CD4-positive, alpha-beta T cell treated with Interleukin-4 for 1 hour (primary cell): ENCODE results near the gene DDAH2.
"Not testable (repeated sequence)": the region's sequence is repeated elsewhere in the genome, so short reads cannot be mapped to it uniquely, and the experiment has no call there.

ENCODE experiments used
- DNase-seq, 2 donors: peaks; one replicate each; pipeline ENCODE4 v3.0.0-alpha.2; 2020 to 2022

DDAH2 gene

DNA sequence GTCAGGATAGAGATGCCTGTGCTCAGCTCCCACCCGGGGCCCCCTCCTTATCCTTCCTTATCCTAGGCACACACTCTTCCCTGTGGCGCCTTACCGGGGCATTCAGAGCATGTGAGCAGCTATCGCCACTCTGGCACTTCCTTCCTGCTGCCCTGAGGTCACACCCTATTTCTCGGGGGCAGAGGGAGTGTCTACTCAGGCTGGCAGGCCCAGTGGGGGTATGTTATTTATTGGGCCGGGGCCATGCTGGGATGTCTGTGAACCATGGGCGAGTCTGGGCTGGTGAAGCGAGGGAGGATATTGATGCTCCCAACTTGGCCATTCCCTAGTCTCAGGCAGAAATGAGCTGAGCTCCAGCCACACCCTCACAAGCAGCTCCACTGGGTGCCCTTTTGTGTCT is 17.9 kb downstream of the DDAH2 start:
- peak in 1 of 2 donors; percentile 24 for DNase-seq

- no peak for DNase-seq
These were observed 18.4 kb downstream of the DDAH2 start for GRCh38 chr6:31710523-31711219.

GRCh38 chr6:31709157-31709556 is 19.9 kb downstream of the DDAH2 start:
- not testable (repeated sequence) for DNase-seq

DNA sequence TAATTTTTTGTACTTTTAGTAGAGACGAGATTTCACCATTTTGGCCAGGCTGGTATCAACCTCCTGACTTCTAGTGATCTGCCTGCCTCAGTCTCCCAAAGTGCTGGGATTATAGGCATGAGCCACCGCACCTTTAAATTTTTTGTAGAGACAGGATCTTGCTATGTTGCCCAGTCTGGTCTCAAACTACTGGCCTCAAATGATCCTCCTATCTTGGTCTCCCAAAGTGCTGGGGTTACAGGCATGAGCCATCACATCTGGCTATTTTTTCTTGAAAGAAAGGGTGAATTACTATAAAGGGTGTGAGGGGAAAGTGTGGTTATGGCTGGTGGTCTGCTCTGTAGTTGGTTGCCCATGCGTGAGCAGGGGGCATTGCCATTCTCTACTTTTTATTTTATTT is 20.9 kb downstream of the DDAH2 start:
- no peak for DNase-seq

- DNase-seq, result no peak
These were observed 21.4 kb downstream of the DDAH2 start for GRCh38 chr6:31707701-31708100.

DNA sequence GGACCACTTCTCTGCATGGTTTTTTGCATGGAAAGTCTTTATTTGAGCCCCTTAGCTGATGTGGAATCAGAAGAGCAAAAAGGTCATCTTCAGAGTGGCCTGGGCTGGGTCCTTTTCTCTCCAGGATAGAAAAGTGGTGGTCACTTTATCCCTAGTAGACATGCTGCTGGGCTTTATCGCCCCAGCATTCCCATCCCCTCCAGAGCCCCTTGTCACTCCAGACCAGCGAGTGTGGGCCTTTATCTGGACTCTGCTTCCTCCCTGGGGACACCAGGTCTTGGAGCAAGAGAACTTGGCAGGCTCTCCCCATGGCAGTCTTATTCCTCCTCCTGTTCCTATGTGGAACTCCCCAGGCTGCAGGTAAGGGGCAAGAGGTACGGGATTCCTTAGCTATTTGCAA is 22.5 kb downstream of the DDAH2 start, which contains the start of gene LY6G6F:
Gene LY6G6F, plus strand, starts transcription at position 268 of the 400 bp plus-strand sequence. Its CDS starts 41 bp downstream, at position 309.
- DNase-seq, result no peak

- DNase-seq, result no peak
These were observed 23.2 kb downstream of the DDAH2 start for GRCh38 chr6:31705931-31706330.

DNA sequence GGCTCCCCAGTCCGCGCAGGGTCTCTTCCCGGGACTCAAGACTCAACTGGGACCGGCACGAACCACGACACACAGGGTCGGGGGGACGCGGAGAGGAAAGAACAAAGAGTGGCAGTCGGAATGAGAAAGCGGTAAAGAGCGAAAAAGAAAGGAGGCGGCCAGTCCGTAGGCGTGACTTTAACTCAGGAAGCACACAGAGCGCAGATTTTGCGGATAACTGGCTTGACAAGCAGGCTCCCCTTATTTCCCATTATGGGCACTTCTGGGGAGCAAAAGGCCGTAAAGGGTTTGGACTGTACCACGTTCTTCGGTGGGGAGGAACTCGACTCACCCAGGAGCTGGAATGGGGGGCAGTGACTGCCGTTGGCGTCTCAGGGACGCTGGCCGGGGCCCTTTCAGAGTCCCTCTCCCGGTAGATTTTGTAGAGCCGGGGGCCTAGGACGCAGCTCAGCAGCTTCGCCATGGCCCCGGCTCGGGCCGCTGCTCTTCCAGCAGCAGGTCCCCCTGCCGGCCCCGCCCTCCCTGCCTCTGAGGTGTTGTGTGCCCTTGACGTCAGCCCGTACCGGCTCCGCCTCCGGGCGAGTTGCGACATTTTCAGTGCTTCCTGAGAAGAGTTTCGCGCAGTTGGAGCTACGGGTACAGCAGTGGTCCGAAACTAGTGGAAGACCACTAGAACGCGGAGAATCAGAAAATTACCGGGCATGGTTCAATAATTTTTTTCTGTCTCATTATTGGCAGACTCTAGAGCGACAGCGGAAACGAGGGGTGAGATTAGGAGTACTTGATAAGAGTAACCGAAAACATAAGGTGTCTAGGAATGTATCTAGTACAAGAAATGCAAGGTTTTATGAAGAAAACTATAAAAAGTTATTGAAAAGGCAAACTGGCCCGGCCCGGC is 26.0 kb downstream of the DDAH2 start, which contains the start of gene ABHD16A:
Gene ABHD16A, minus strand, starts transcription at position 506 of the 898 bp plus-strand sequence. Its CDS starts 43 bp downstream, at position 463.
- DNase-seq, result peak; percentile 98 to 99

DNA sequence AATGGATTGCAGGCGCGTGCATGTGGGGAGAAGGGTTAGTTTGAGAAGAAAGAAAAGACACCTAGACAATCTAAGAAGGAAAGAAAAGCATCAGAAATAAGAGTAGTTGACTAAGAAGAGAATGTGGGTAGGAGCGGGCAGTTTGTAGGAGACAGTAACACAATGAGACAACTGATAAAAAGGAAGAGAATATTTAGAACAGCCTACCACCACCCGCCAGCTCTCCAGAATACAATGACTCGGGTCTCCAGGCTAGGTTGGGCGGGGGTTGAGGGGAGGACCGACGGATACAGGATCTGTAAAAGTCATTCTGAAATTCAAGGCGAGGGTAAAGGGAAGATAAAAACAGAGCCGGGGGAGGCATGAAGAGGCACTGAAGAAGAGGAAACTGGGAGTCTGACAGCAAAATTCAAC is 26.7 kb downstream of the DDAH2 start:
- no peak for DNase-seq

DNA sequence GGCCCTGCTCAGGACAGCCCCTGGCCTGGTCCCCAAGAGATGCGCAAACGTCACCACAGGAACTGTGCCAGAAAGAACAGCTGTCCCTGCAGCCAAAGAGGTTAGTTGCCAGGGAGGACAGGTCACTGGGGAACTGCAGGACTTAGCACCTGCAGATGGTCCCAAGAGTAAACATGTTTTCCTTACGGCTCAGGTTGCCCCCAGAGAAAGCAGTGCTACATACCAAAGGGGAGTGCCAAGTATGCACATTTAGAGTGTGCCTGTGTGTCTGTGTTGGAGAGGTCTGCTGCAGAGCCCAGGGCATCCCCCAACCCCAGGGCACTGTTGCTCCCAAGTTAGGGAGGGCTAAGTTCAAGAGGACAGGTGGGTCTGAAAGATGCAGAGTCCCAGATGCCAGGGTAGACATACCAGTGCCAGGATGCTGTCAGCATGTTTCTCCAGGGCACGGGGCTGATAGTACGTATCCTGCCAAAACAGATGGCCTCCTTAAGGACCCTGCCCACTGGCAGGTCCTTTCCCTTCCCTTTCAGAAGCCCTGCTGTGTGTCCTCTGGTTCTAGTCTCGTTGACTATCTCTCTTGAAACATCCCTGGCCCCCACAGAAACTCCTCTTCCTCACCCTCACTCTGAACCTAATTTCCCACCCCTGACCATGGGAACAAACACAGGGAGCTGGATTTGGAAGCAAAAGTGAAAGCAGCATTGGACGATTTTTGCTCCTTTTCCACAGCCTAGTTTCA is 27.3 kb downstream of the DDAH2 start:
- DNase-seq, result peak in 1 of 2 donors; percentile 14

- DNase-seq, result no peak
These were observed 28.2 kb downstream of the DDAH2 start for GRCh38 chr6:31700740-31701401.

- no peak for DNase-seq
These were observed 31.5 kb downstream of the DDAH2 start for GRCh38 chr6:31697555-31697954.

GRCh38 chr6:31693535-31693934 is 35.6 kb downstream of the DDAH2 start:
- no peak for DNase-seq

- no peak for DNase-seq
These were observed 36.2 kb downstream of the DDAH2 start for GRCh38 chr6:31692886-31693285.

- DNase-seq, result no peak
These were observed 36.7 kb downstream of the DDAH2 start for GRCh38 chr6:31692353-31692752.

DNA sequence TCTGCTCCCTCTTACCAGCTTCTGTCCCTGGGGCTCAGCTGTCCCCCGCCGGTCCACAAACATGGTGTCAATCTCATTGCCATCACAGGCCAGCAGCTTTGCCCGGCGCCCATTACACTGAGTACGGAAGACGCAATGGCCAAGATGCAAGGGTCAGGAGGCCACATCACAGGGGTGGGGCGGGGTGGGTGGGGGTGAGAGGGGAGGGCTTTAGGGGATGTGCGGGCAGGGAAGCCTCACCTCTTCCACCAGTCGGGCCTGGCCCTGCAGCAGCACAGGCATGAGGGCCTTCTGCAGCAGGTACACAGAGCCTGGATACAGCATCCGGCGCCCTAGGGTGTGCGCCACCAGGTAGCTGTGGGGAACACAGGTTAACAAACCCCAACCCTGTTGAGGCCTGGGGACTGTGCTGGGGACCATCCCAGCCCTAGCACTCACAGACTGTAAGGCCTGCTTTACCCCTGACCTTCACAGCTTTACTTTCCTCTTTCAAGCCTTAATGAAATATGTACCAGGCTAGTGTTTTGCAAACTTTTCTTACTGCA is 37.5 kb downstream of the DDAH2 start:
- no peak for DNase-seq

DNA sequence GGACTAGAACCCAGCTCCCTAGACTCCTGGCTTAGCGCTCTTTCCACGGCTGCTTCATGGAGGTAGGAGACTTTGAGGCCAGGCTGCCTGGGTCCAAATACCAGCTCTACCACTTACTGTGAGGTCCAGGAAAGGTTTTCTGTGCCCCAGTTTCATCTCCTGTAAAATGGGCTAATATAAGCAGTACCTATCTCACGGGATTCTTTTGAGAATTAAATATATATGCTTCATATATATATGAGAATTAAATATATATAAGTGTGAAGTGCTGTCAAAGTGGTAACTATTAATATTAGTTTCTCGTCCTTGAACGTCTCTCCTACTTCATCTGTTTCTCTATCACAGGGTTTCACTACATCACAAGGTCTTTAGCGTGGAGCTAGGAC is 38.0 kb downstream of the DDAH2 start:
- no peak for DNase-seq

GRCh38 chr6:31690231-31691077 is 38.6 kb downstream of the DDAH2 start:
- no peak for DNase-seq

- DNase-seq, result no peak
These were observed 39.6 kb downstream of the DDAH2 start for GRCh38 chr6:31689249-31690110.
